GM19438 (cell line): ENCODE measurements around the gene FAM20A.
"Not testable (repeated sequence)": the region's sequence is repeated elsewhere in the genome, so short reads cannot be mapped to it uniquely, and the experiment has no call there.

ENCODE experiments used
- ATAC-seq: cut with Tn5 transposase; IDR thresholded peaks from one replicate; pipeline ENCODE4 v1.9.1; 2021; ENCODE audit warnings: low read depth; ENCODE audit not compliant: unreplicated experiment

FAM20A gene

DNA sequence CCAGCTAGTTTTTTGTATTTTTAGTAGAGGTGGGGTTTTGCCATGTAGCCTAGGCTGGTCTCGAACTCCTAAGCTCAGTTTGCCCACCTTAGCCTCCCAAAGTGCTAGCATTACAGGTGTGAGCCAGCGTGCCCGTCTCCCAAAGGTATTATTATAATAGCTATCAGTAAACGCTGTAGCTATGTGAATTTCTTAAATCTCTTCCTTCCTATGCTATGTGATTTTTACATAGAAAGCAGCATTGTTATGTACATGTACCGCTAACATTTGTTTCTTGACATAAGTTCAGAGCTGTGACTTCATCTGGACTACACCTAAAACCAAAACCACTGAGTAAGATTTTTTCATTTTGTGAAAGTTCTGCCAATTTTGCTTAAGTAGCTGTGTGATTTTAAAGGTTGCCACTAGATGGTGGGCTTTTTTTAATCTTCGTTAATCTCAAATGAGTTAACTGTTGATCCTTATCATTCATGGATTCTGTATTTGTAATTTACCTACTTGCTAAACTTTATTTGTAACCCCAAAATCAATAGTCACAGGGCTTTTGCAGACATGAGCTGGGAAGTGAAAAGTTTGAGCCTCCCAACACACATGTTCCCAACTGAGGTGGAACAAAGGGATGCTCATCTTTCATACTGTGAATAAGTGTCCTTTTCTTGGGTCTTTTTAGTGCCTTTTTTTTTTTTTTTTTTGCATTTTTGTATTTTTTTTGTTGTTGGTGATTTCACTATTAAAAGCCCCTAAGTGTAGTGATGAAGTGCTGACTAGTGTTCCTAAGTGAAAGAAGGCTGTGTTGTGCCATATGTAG lies 67.1 kb downstream of the FAM20A start:
- ATAC-seq = no peak

DNA sequence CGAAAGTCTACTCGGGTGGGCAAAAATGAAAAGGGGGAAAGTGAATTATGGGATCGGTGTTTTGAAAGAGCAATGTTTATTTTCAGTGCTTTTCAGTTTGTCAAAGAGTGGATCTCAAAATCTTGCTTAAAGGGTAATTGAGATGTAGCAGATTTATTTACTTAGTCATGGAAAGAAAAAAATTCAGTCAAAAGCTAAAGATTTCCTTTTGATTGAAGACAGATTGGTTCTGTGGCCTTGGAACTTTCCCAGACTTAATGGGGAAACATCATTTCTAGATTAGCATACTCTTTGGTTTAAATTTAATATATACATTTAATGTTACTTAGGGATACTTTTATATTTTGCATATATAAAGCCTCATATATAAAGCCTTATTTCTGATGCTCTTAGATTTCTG lies 68.3 kb downstream of the FAM20A start:
- ATAC-seq = no peak

DNA sequence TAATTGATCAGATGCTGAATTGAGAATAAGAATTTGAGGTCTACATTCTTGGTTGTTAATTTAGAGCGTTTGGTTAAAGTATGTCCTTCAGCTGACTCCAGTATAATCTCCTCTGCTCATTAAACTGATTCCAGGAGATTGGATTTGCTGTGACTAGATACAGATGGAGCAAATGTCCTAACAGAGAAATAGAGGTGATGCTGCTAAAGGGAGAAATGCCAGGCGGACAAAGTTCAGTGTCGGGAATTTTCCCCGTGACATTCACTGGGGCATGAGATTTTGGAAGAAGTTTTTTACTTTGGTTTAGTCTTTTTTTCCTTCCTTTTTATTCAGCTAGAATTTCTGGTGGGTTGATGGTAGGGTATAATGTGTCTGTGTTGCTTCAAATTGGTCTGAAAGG lies 69.9 kb downstream of the FAM20A start:
- no peak for ATAC-seq

DNA sequence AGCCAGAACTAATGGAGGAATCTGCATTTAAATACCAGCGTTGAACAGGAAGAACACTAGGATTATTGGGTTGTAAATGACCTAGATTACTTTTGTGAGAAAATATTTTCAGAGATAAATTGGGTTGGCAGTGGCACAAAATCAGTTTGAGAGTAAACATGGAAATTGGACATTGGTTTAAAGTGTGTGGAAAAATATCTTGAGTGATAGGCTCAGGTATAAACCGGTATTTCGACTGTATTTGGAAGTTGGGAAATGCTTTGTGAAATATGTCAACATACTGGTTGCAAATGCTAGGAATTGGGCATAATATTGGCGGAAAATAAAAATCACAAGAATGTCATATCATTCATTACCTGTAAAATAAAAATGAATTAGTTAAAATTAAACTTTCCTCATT lies 73.9 kb downstream of the FAM20A start:
- no peak for ATAC-seq

DNA sequence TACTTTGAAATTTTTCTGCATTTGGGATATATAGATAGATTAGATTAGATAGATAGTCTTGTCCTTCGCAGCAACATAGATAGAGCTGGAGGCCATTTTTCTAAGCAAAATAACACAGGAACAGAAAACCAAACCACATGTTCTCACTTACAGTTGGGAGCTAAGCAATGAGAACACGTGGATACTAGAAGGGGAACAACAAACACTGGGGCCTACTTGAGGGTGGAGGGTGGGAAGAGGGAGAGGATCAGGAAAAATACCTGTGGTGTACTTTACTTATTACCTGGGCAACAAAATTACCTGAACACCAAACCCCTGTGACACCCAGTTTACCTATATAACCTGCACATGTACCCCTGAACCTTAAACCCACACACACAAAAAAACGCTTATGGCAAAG lies 74.6 kb downstream of the FAM20A start:
- no peak for ATAC-seq

DNA sequence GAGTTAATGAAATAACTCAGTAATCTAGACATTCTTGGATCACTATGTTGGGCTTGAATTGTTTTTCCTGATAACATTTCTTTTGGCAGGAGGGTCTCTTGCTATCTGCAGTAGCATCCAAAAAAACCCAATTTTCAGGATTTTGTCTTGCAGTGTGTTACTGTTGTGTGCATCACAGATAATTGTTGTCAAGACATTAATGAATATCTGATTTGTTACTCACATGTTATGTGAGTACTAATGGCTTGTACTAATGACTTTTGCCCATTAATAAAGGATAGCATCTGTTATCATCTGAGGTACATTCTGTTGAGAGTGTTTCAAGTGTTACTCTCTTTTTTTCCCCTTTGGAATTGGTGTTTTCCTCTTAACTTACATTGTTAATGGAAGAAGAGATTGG lies 78.9 kb downstream of the FAM20A start:
- ATAC-seq = no peak

DNA sequence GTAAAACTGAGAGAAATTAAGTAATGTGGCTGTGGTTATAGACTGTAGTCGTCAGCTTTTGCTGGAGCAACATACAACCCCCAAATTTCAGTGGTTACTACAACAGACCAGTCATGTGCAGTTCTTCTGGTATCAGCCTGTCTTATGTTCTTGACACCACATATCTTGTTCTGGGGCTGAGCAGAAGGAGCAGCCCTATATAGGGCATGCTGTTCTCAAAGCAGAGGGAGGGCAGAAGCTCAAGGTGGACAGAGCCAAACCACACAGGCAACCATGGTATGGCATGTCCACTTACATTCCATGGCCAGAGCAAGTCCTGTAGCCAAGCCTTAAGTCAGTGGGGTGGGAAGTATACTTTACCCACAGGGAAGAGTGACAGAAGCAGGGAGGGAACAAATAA lies 81.3 kb downstream of the FAM20A start:
- no peak for ATAC-seq

DNA sequence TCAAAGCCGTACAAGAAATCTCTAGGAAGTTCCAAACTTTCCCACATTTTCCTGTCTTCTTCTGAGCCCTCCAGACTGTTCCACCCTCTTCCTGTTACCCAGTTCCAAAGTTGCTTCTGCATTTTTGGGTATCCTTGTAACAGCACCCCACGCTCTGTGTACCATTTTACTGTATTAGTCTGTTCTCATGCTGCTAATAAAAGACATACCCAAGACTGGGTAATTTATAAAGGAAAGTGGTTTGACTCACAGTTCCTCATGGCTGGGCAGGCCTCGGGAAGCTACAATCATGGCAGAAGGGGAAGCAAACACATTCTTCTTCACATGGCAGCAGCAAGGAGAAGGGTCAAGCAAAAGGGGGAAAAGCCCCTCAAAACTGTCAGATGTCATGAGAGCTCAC lies 82.1 kb downstream of the FAM20A start:
- not testable (repeated sequence) for ATAC-seq

DNA sequence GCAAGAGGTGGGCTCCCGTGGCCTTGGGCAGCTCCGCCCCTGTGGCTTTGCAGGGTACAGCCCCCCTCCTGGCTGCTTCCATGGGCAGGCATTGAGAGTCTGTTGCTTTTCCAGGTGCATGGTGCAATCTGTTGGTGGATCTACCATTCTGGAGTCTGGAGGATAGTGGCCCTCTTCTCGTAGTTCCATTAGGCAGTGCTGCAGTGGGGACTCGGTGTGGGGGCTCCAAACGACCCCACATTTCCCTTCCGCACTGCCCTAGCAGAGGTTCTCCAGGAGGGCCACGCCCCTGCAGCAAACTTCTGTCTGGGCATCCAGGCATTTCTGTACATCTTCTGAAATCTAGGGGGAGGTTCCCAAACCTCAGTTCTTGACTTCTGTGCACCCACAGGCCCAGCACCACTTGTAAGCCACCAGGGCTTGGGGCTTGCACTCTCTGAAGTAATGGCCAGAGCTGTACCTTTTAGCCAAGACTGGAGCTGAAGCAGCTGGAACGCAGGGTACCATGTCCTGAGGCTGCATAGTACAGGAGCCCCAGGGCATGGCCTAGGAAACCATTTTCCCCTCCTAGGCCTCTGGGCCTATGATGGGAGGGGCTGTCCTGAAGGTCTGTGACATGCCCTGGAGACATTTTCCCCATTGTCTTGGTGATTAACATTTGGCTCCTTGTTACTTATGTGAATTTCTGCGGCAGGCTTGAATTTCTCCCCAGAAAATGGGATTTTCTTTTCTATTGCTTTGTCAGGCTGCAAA lies 82.9 kb downstream of the FAM20A start:
- ATAC-seq = no peak

DNA sequence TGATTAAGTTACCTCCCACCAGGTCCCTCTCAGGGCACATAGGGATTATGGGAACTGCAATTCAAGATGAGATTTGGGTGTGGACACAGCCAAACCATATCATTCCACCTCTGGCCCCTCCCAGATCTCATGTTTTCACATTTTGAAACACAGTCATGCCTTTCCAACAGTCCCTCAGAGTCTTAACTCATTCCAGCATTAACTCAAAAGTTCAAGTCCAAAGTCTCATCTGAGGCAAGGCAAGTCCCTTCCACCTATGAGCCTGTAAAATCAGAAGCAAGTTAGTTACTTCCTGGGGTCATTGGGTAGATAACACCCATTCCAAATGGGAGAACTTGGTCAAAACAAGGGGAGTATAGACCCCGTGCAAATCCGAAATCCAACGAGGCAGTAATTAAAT lies 83.6 kb downstream of the FAM20A start:
- ATAC-seq = not testable (repeated sequence)

DNA sequence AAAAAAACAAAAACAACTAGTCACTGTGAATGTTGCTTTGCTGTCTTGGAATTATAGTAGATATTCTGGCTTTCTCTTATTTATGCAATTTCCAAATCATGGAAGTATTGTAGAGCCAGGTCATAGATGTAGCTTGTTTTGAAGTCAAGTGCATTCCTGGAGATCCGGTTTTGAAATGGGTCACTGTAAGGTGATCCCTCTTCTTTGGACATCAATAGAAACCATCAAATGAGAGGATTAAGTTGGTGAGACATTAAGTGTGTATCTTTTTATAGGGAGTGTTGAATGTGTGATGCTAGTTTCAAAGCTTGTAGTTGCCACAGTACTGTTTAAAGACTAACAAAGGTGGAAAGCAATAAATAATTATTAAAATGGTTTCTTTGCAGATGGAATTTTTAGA lies 84.4 kb downstream of the FAM20A start:
- ATAC-seq = no peak

DNA sequence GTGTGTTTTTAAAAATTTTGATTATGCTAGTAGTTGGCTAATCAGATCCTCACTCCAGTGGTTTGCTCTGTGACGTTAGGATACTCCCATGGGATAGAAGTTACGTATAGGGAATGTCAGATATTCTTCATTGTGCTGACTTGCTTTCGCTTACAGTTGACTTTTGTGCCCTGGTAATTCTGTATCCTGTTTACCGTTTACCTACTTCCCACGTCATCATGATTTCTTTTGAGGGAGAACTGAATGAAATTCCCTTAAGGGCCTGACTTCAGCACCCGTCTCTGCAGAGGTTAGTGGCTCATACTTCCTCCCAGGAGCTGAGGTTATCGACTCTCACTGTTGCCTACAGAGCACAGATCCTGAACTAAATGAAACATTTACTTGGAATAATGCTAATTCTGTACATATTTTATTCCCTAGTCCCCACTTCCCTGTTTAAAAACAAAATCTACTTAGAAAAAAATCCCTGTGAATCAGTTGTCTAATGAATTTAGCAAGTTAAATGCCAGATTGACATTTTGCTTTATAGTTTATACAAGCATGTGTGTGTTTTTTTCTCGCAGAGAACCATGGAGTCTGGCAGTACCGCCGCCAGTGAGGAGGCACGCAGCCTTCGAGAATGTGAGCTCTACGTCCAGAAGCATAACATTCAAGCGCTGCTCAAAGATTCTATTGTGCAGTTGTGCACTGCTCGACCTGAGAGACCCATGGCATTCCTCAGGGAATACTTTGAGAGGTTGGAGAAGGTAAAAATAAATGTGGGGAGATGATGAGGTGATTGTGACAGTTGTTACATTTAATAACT lies 86.1 kb downstream of the FAM20A start:
- ATAC-seq = no peak

DNA sequence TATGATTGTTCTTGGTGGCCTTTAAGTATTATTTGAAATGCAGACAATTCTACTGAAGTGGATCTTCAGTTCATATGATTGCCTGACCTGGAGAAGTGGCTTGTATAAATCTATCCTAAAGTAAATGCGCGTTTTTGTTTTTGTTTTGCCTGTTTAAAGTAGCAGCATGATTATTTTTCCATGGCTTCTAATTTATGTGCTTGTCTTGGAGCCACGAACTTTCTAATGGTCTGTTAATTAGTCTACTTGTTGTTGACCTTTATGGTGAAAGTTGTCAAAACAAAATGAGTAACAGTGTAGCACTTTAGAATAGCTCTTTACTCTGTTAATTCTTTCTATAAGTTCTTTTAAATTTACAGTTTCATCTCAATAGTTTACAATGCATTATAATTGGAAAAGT lies 87.2 kb downstream of the FAM20A start:
- ATAC-seq = no peak

DNA sequence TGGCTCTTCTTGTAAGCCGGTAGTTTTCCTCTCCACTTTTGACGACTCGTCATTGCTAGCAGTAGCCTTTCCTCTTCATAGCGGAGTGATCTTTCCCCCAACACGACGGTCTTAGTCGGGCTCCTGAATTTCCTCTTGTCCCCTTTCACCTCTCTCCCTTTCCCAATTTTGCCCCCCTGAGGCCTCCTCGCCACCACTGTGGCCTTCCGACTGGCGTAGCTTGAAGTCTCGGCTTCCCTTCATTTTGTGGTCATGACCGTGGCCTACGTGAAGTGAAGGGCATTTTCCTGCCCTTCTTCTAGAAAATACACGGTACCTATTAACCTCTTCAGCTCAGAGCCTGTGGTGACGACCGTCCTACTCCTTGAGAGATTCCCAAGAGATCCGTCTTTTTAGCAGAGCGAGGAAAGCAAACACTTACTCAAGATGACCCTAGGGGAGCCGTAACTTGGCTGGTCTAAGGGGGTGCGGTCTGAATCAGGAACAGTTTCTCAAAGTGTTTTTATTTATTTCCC lies 88.2 kb downstream of the FAM20A start:
- no peak for ATAC-seq

DNA sequence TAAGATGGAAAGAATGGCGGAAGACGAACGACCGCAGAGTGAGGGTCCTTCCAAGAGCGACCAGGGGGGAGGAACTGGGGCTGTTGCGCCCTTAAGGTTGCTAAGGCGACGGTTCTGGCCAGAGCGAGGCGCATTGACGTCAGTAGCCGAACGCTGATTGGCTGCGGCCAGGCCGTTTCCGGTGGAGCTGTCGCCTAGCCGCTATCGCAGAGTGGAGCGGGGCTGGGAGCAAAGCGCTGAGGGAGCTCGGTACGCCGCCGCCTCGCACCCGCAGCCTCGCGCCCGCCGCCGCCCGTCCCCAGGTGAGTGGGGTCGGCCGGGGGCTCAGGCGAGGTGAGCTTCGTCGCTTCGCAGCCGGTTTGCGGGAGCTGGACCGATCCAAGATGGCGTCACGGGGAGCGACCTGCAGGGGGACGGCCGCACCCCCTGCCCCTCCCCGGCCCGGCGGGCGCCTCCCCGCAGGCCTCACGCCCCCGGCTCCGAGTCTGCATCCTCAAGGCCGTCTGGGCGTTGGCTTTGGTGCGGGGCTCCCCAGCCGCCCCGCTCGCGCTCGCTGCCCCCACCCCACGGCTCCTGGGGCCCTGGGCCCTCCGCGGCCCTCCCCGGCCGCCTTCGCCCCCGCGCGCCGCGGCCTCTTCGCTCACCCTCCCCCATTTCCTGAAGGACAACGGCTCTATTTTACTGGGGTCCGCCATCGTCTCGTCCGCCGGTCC lies 88.8 kb downstream of the FAM20A start, which contains the start of gene PRKAR1A:
PRKAR1A (plus strand) TSS at position 184 of the 713 bp plus-strand sequence. CDS start 2,970 bp downstream, outside the sequence.
- peak; percentile 87 for ATAC-seq

DNA sequence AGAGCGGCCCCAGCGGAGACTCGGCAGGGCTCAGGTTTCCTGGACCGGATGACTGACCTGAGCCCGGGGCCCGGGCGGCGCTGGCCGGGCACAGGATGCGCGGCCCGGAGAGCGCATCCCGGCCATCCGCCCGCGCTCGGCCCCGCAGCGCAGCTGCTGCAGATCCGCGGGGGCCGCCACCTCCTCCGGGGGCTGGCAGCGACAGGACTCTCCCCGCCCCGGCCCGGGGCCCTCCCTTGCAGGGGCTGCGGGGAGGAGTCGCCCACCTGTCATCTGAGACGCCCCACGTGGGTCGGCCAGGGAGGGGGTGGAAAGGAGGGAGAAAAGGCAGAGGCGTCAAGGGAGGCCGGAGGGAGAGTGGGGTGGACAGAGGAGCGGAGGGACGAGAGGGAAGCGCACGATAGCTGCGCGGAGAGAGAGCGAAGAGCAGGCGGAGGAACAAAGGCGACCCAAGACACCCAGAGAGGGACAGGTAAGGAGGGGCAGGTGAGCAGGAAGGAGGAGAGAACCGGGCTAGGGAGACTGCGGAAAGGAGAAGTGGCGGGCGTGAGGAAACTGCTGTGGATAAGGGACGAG lies 89.4 kb downstream of the FAM20A start:
- ATAC-seq = peak; percentile 36

DNA sequence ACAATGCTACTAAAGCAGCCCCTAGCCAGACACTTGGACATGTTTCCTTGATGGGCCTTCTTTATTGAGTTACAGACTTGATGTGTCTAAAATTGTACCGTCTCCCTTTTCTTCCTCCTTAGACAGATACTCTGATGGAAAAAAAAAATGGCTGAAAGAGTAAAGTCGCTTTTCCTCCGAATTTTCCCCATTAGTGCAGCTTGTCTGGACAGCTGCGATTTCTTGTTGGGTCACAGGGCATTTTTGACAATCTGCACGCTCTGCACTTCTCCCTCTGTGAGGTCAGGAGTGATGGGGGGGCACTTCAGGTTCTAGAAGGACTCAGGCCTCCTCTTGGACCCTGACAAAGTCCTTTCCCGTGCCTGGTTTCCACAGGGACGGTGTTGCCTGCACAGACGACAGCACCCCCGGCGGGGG lies 89.9 kb downstream of the FAM20A start:
- ATAC-seq = no peak

DNA sequence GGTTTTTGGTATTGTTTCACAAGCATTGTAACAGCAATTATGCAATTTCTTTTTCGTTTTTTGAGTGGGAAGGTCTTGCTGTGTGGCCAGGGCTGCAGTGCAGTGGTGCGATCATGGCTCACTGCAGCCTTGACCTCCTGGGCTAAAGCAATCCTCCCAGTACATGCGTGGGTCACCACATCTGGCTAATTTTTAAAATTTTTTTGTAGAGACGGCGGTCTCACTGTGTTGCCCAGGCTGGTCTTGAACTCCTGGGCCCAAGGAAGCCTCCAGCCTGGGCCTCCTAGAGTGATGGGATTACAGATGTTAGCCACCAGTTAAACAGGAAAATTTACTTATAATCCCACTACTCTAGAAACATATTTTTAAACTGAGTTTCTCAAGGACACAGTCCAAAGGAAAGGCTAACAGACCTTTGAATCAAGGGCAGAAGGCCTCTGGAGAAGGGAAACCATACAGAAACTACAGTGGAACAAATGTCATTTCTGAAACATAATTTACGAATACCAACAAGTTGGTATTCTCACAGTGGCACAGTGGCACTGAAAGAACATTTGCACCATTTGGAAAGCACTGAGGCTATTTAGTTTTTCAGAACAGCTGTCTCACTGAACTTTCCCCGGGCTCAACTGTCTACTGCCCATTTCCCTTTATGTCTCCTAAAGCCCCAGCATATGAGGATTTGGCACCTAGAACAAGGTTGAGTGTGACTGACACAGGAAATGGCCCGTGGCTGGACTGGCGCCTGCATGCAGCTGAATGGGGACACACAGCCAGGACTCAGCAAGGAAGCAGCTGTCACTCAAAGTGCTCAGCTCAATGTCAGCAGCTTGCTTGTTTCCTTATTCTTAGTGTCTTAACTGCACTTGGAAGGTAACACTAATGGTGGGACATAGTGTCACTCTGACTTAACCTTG lies 91.8 kb downstream of the FAM20A start:
- ATAC-seq = no peak

DNA sequence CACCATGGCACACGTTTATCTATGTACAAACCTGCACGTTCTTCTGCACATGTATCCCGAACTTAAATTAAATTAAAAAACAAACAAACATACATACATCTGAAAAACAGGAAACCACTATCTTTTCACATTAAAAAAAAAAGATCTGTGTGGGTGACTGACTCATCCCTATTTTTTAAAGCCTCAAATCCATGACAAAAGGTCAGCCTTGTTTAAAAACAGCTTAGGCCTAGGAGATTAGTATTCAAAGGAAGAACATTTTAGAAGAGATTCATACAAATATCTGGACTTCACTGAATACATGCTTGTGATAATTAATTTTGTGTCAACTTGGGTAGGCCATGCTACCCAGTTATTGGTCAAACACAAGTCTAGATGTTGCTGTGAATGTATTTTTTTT lies 93.6 kb downstream of the FAM20A start:
- ATAC-seq = no peak
